ENCODE measurements around the gene PROP1. TPM values are rescaled to one million over a fixed set of nuclear protein-coding genes. Genes with fewer than 3 reads are reported as not detected.
"Not testable (repeated sequence)": the region's sequence is repeated elsewhere in the genome, so short reads cannot be mapped to it uniquely, and the experiment has no call there.

PROP1 gene
- total RNA-seq, 4 donors from 2014 or later = not detected

DNA sequence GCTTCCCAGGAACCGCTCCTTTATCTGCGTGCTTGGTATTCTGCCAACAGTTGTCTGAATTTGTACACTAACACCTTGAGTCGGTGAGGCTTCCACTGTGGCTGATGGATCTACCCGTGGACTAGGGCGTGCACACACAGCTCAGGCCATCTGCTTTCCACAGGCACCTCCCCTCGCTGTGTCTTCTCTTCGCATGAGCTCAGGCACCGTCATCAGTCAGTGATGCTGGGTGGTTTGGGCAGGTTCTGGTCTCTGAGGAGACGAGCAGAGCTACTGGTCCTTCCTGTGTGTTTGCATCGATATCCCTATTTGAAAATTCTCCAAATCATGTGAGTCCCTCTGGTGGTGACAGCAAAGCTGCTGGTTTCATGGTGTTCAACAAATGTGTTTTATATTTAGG is 48.1 kb downstream of the PROP1 start:
- 25% methylated on average over 2 of the region's 10 CpGs; no CpG with 5 or more reads in 1 of the 2 donors for WGBS, 2 donors (ENCODE audit: low coverage in 1 of 2)

DNA sequence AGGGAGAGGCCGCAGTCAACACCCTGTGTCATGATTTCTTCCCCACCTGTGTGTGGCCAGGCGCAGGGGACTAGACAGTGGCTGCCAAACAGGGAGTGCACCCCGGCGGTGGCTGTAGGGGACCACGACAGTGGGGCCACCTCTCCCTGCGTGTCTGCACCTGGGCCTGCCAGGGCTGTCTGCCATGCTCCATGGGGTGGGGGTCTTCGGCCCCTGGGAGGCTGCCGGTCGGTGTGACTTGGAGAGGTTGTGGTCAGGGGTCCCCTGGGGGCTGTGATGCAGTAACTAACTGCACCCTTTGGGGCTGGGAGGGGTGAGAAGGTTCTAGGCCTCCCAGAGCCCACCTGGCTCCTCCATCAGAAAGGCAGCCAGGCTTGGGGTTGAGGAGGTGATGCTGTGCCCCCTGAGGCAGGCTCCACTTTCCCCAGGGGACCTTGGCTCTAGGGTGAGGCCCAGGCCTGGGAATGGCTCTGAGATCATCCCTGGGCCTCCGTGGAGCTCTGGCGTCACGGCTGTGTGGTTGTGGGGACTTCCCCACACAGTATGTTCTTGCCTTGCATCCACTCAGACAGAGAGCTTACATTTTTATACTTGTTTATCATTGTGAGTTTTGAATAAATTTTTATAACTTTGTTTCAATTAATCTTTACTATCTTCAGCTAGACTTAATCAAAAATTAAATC is 50.3 kb downstream of the PROP1 start:
- H3K27ac ChIP-seq, ATAC-seq: not testable (repeated sequence)
- WGBS, 2 donors (ENCODE audit: low coverage in 1 of 2) = 60 to 63% methylated on average over 1 to 3 of the region's 12 CpGs

More for the DNA sequence above, 48.1 kb downstream of the PROP1 start:
- not testable (repeated sequence) for H3K4me1 ChIP-seq, ATAC-seq, H3K9me3 ChIP-seq, H3K4me3 ChIP-seq, H3K27me3 ChIP-seq, H3K27ac ChIP-seq, H3K36me3 ChIP-seq

DNA sequence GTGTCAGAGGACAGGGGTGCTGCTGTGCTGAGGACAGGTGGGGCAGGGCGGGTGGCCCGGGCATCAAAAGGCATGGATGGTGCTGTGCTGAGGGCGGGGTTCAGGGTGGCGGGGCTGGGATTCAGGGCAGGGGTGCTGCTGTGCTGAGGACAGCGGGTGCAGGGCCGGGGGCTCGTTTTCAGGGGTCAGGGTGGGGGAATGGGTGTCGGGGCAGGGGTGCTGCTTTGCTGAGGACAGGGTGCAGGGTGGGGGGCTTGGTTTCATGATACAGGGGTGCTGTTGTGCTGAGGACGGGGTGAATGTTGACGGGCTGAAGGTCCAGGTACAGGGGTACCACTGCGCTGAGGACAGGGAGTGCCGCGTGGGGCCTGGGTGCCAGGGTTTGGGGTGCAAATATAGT is 50.9 kb downstream of the PROP1 start:
- not testable (repeated sequence) for H3K27me3 ChIP-seq, H3K9me3 ChIP-seq, H3K36me3 ChIP-seq, ATAC-seq, H3K4me3 ChIP-seq, H3K27ac ChIP-seq, H3K4me1 ChIP-seq
- WGBS, 2 donors (ENCODE audit: low coverage in 1 of 2) = 100% methylated on average over 1 of the region's 13 CpGs; no CpG with 5 or more reads in 1 of the 2 donors

More for the DNA sequence above, 50.3 kb downstream of the PROP1 start:
- not testable (repeated sequence) for H3K4me1 ChIP-seq, H3K27me3 ChIP-seq, H3K4me3 ChIP-seq, H3K36me3 ChIP-seq, H3K9me3 ChIP-seq

DNA sequence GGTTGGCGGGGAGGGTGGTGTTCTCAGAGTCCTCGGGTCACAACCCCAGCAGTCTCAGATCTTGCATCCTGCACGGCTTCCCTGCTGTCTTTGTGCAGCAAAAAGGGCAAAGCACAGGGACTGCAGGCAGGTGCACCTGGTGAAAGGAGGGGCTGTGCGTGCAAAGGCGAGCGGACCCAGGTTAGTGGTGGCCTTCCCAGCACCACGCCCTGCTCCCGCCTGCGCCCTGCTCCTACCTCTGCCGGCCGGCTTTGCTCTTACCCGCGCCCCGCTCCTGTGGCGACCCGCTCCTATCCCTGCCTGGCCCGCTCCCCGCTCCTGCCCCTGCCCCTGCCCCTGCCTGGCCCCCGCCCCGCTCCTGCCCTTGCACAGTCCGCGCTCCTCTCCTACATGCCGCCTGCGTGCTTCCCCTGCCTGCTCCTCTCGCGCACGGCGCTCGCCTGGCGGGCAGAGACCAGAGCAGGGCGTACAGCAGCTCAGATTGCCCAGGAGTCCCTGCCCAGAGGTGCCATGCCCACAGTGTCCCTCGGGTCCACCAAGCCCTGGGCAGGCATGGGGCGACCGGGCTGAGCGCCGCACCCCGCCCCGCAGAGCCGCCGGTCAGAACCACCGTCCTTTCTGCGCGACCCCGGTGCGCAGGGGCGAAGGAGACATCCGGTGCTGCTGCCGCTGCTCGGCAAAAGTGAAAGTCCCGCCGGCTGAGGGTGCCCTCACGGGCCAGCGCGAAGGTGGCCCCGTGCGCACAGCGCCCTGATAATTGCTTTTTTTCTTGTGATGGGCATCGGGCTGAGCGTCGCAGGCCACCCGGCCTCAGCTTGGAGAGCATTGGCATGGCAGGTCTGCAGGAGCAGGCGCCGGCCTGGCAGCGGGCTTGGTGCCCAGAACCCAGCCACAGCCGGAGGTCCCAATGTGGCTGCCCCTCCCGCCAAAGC is 52.0 kb downstream of the PROP1 start:
- H3K4me1 ChIP-seq, H3K9me3 ChIP-seq, H3K27ac ChIP-seq, H3K36me3 ChIP-seq, ATAC-seq, H3K27me3 ChIP-seq: not testable (repeated sequence)
- WGBS, 2 donors (ENCODE audit: low coverage in 1 of 2) = no CpG with 5 or more reads among the region's 66 CpGs
- peak overlapping the region; percentile 6 to 48 for H3K4me3 ChIP-seq

DNA sequence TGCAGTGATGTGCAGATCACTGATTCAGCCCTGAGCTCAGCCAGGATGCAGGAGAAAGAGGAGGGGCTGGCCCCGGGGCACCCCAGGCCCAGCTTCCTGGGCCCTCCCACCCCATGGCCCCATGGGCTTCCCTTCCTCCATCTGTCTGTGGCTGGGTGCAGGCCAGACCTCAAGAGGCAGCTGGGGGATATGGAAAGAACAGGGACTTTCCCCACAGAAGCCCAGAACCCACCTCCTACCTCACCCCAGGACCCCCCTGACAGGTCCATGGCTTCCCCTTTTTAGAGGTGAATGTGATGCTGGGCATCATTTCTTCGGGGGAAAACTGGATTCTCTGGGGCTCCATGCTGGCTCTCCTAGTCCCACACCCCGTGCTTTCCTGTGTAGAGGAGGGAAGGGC is 53.1 kb downstream of the PROP1 start:
- H3K36me3 ChIP-seq, H3K4me3 ChIP-seq, ATAC-seq, H3K27ac ChIP-seq, H3K9me3 ChIP-seq, H3K4me1 ChIP-seq: not testable (repeated sequence)
- 60% methylated on average over 2 of the region's 3 CpGs; no CpG with 5 or more reads in 1 of the 2 donors for WGBS, 2 donors (ENCODE audit: low coverage in 1 of 2)
- peaks cover 16% of the 10 kb centered on the region for H3K27me3 ChIP-seq

Other genes starting within 250 kb of the PROP1 start
- gene FAM153A, start 213.3 kb downstream of the PROP1 start, total RNA-seq = 10 to 100 TPM in 2 of 4 donors, 1 to 10 TPM in 2; 1.5 to 26.3 (median 9.2) TPM
- 1 to 10 TPM; 1.2 to 4.8 (median 1.3) TPM for gene N4BP3, start 117.3 kb upstream of the PROP1 start, total RNA-seq
- gene RMND5B, start 134.8 kb upstream of the PROP1 start, total RNA-seq = 10 to 100 TPM; 34.6 to 56.6 (median 41.7) TPM
- gene NHP2, start 157.6 kb upstream of the PROP1 start, total RNA-seq = 100 to 1,000 TPM; 192 to 253 (median 218) TPM
- not detected for gene GMCL2, start 191.1 kb upstream of the PROP1 start, total RNA-seq
- gene HNRNPAB, start 208.3 kb upstream of the PROP1 start, total RNA-seq = 100 to 1,000 TPM in 2 of 4 donors, 10 to 100 TPM in 2; 79.9 to 140 (median 106) TPM
- gene PHYKPL, start 236.6 kb upstream of the PROP1 start, total RNA-seq = 10 to 100 TPM; 37.3 to 51.2 (median 41.6) TPM